ENCODE data around the gene DSG3. TPM values are rescaled to one million over a fixed set of nuclear protein-coding genes. Genes with fewer than 3 reads are reported as not detected.

The DSG3 gene
- total and polyA plus RNA-seq, 5 donors from 2014 or later: not detected

GRCh38 chr18:31409276-31409675 is 38.3 kb upstream of the DSG3 start:
- Mint-ChIP-seq H3K36me3 (no peaks in the 10 kb centered on the region), H3K4me1 (no peaks in the 10 kb centered on the region), H3K4me3 (no peak overlapping the region), H3K27ac (no peak overlapping the region), H3K9me3 (peaks cover 1 to 11% (median 5%) of the 10 kb centered on the region in 7 donors), H3K27me3 (no peaks in the 10 kb centered on the region)
- Histone ChIP-seq H3K27me3 (ENCODE audit: control insufficient read depth, insufficient read depth, low read length) (no peaks in the 10 kb centered on the region), H3K36me3 (ENCODE audit: control insufficient read depth, insufficient read depth, low read length) (no peaks in the 10 kb centered on the region), H3K9me3 (ENCODE audit: control insufficient read depth in 2 of 2, low read length in 2 of 2) (peaks cover 0 to 4% of the 10 kb centered on the region in 2 experiments), H3K4me3 (ENCODE audit: low read depth, low read length) (no peak overlapping the region), H3K27ac (ENCODE audit: insufficient read depth, low read length, poor library complexity, severe bottlenecking) (no peak overlapping the region), H3K4me1 (ENCODE audit: control insufficient read depth, insufficient read depth, low read length, poor library complexity, severe bottlenecking) (no peaks in the 10 kb centered on the region)
- DNase-seq: no peak
- ATAC-seq (ENCODE audit: low read depth in 2 of 2): no peak

DNA sequence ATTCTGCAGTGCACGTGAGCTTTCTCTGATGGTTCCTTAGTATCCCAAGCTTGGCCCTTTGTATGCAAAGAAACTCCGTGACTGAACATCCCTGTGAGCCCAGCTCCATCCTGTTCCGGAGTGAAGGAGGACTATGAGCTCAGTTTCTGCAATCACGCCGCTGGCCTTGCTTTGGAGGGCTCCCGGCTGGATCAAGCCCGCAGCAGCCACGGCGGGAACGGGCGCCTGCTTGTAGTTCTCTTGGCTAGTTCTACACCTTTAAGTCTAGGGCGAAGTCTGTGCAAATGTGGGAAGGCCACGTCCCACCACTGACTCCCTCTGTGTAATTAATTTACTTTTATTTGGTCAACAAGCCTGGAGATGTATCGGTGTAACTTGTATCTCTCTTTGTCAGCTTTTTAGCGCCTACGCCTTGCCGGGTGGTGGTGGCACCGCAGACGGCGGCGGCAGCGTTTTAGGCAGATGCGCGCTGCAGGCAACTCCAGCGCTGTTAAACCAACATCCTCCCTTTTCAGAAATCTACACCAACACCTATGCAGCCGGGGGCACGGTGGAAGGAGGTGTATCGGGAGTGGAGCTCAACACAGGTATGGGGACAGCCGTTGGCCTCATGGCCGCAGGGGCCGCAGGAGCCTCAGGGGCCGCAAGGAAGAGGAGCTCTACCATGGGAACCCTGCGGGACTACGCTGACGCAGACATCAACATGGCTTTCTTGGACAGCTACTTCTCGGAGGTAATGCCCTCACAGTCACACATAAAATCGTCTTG is 36.6 kb upstream of the DSG3 start:
- no peaks in the 10 kb centered on the region for H3K4me1 ChIP-seq (ENCODE audit: control insufficient read depth, insufficient read depth, low read length, poor library complexity, severe bottlenecking)
- Mint-ChIP-seq H3K9me3 (peaks cover 4 to 14% (median 5%) of the 10 kb centered on the region in 7 donors), H3K27ac (no peak overlapping the region), H3K4me3 (no peak overlapping the region), H3K36me3 (no peaks in the 10 kb centered on the region), H3K4me1 (no peaks in the 10 kb centered on the region), H3K27me3 (no peaks in the 10 kb centered on the region)
- no peak for DNase-seq
- peaks cover 0 to 4% of the 10 kb centered on the region in 2 experiments for H3K9me3 ChIP-seq (ENCODE audit: control insufficient read depth in 2 of 2, low read length in 2 of 2)
- H3K36me3 ChIP-seq (ENCODE audit: control insufficient read depth, insufficient read depth, low read length): no peaks in the 10 kb centered on the region
- no peak for ATAC-seq (ENCODE audit: low read depth in 2 of 2)
- no peak overlapping the region for H3K27ac ChIP-seq (ENCODE audit: insufficient read depth, low read length, poor library complexity, severe bottlenecking)
- H3K4me3 ChIP-seq (ENCODE audit: low read depth, low read length): no peak overlapping the region
- H3K27me3 ChIP-seq (ENCODE audit: control insufficient read depth, insufficient read depth, low read length): no peaks in the 10 kb centered on the region

- Histone ChIP-seq H3K36me3 (ENCODE audit: control insufficient read depth, insufficient read depth, low read length) (no peaks in the 10 kb centered on the region), H3K4me3 (ENCODE audit: low read depth, low read length) (no peak overlapping the region), H3K4me1 (ENCODE audit: control insufficient read depth, insufficient read depth, low read length, poor library complexity, severe bottlenecking) (no peaks in the 10 kb centered on the region), H3K27me3 (ENCODE audit: control insufficient read depth, insufficient read depth, low read length) (no peaks in the 10 kb centered on the region), H3K27ac (ENCODE audit: insufficient read depth, low read length, poor library complexity, severe bottlenecking) (no peak overlapping the region), H3K9me3 (ENCODE audit: control insufficient read depth in 2 of 2, low read length in 2 of 2) (peaks cover 0 to 4% of the 10 kb centered on the region in 2 experiments)
- no peaks in the 10 kb centered on the region for H3K36me3 Mint-ChIP-seq
- ATAC-seq (ENCODE audit: low read depth in 2 of 2): no peak
- H3K27ac Mint-ChIP-seq: no peak overlapping the region
- no peak for DNase-seq
- H3K9me3 Mint-ChIP-seq: peaks cover 2 to 11% (median 7%) of the 10 kb centered on the region in 7 donors
- no peaks in the 10 kb centered on the region for H3K4me1 Mint-ChIP-seq
- no peak overlapping the region for H3K4me3 Mint-ChIP-seq
- H3K27me3 Mint-ChIP-seq: no peaks in the 10 kb centered on the region
Measured at GRCh38 chr18:31413137-31413536, 34.4 kb upstream of the DSG3 start.

DNA sequence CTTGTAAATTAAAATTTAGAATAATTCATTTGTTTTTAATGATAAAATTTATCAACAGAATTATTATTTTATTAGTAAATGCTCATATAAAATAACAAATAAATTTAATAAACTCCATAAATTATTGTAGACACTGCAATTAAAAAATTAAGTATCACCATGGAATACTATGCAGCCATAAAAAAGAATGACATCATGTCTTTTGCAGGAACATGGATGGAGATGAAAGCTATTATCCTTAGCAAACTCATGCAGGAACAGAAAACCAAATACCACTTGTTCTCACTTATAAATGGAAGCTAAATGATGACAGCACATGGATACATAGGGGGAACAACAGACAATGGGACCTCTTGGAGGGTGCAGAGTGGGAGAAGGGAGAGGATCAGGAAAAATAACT is 29.7 kb upstream of the DSG3 start:
- no peaks in the 10 kb centered on the region for H3K36me3 ChIP-seq (ENCODE audit: control insufficient read depth, insufficient read depth, low read length)
- no peak overlapping the region for H3K27ac ChIP-seq (ENCODE audit: insufficient read depth, low read length, poor library complexity, severe bottlenecking)
- H3K27ac Mint-ChIP-seq: no peak overlapping the region
- no peaks in the 10 kb centered on the region for H3K27me3 ChIP-seq (ENCODE audit: control insufficient read depth, insufficient read depth, low read length)
- no peak for DNase-seq
- no peaks in the 10 kb centered on the region for H3K9me3 ChIP-seq (ENCODE audit: control insufficient read depth in 2 of 2, low read length in 2 of 2)
- H3K4me3 ChIP-seq (ENCODE audit: low read depth, low read length): no peak overlapping the region
- H3K4me1 Mint-ChIP-seq: no peaks in the 10 kb centered on the region
- H3K4me3 Mint-ChIP-seq: no peak overlapping the region
- no peaks in the 10 kb centered on the region for H3K36me3 Mint-ChIP-seq
- no peak for ATAC-seq (ENCODE audit: low read depth in 2 of 2)
- H3K4me1 ChIP-seq (ENCODE audit: control insufficient read depth, insufficient read depth, low read length, poor library complexity, severe bottlenecking): no peaks in the 10 kb centered on the region
- H3K27me3 Mint-ChIP-seq: no peaks in the 10 kb centered on the region
- peaks cover 0 to 7% (median 6%) of the 10 kb centered on the region in 7 donors for H3K9me3 Mint-ChIP-seq

DNA sequence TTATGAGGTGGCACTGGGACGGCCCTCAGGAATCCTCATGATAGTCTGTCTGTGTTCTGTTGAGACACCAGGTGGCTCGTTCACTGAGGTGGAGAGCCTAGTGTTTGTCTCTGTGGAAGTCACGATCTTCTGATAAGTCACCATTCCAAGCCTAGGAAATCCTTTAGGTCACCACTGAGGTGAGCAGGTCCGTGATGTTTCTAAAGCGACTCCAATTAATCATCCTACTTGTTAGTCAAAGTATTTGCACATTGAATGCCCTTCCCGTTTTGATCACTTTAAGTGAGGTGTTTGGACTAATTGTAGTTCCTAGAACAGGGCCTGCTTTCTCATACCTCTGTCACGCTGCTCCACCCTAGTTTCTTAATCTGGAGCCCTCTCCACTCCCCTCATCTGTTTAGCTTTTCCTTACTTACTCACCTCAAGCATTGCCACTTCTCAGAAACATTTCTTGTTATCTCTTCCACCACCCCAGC is 28.0 kb upstream of the DSG3 start:
- H3K9me3 Mint-ChIP-seq: peaks cover 0 to 9% (median 6%) of the 10 kb centered on the region in 7 donors
- no peak for DNase-seq

DNA sequence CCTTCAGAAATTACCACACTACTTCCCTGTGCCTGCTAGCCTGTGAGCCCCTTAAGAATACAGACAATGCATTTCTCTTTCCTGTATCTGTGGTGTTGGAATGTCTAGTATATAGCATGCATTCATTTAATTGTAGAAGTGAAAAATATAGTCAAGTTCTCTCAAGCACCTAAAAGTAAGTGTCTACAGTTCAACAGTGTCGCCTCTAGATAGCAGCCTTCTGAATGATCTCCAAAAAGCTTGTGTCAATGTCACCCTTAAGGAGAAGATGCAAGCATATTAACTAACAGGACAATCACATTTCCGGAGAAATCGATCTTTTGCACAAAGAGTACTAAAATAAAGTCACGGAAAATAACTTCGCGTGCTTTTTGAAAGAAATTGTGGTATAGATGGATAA is 27.5 kb upstream of the DSG3 start:
- ATAC-seq (ENCODE audit: low read depth in 2 of 2): no peak
- Mint-ChIP-seq H3K36me3 (no peaks in the 10 kb centered on the region), H3K9me3 (peaks cover 0 to 9% (median 3%) of the 10 kb centered on the region in 7 donors), H3K4me1 (no peaks in the 10 kb centered on the region), H3K27me3 (no peaks in the 10 kb centered on the region), H3K4me3 (no peak overlapping the region), H3K27ac (no peak overlapping the region)
- Histone ChIP-seq H3K4me1 (ENCODE audit: control insufficient read depth, insufficient read depth, low read length, poor library complexity, severe bottlenecking) (no peaks in the 10 kb centered on the region), H3K27ac (ENCODE audit: insufficient read depth, low read length, poor library complexity, severe bottlenecking) (no peak overlapping the region), H3K9me3 (ENCODE audit: control insufficient read depth in 2 of 2, low read length in 2 of 2) (no peaks in the 10 kb centered on the region), H3K36me3 (ENCODE audit: control insufficient read depth, insufficient read depth, low read length) (no peaks in the 10 kb centered on the region), H3K27me3 (ENCODE audit: control insufficient read depth, insufficient read depth, low read length) (no peaks in the 10 kb centered on the region), H3K4me3 (ENCODE audit: low read depth, low read length) (no peak overlapping the region)
- DNase-seq: no peak

More for the DNA sequence above, 28.0 kb upstream of the DSG3 start:
- no peak overlapping the region for H3K4me3 ChIP-seq (ENCODE audit: low read depth, low read length)
- no peaks in the 10 kb centered on the region for H3K4me1 Mint-ChIP-seq
- no peaks in the 10 kb centered on the region for H3K9me3 ChIP-seq (ENCODE audit: control insufficient read depth in 2 of 2, low read length in 2 of 2)
- no peaks in the 10 kb centered on the region for H3K27me3 Mint-ChIP-seq
- ATAC-seq (ENCODE audit: low read depth in 2 of 2): no peak
- H3K4me1 ChIP-seq (ENCODE audit: control insufficient read depth, insufficient read depth, low read length, poor library complexity, severe bottlenecking): no peaks in the 10 kb centered on the region
- H3K36me3 Mint-ChIP-seq: no peaks in the 10 kb centered on the region
- H3K27ac Mint-ChIP-seq: no peak overlapping the region
- H3K27me3 ChIP-seq (ENCODE audit: control insufficient read depth, insufficient read depth, low read length): no peaks in the 10 kb centered on the region
- no peak overlapping the region for H3K27ac ChIP-seq (ENCODE audit: insufficient read depth, low read length, poor library complexity, severe bottlenecking)
- no peak overlapping the region for H3K4me3 Mint-ChIP-seq
- H3K36me3 ChIP-seq (ENCODE audit: control insufficient read depth, insufficient read depth, low read length): no peaks in the 10 kb centered on the region

DNA sequence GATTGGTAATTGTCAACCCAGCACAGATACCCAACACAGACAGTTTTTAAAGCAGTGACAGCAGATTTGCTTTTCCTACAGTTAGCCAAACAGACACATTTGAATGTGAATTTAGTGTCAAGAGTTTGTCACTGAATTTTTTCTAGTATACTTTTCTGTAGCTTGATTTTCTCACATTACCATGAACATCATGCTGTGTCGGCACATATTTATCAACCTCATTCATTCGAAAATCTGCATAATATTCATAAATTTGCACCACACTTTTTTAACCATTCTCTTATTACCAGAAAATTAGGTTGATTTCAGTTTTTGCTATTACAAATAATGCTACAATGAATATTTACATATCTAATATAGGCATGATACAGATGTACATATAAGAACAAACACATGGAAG is 27.0 kb upstream of the DSG3 start:
- H3K9me3 Mint-ChIP-seq: peaks cover 0 to 9% (median 3%) of the 10 kb centered on the region in 7 donors
- Histone ChIP-seq H3K27ac (ENCODE audit: insufficient read depth, low read length, poor library complexity, severe bottlenecking) (no peak overlapping the region), H3K4me1 (ENCODE audit: control insufficient read depth, insufficient read depth, low read length, poor library complexity, severe bottlenecking) (no peaks in the 10 kb centered on the region), H3K27me3 (ENCODE audit: control insufficient read depth, insufficient read depth, low read length) (no peaks in the 10 kb centered on the region), H3K9me3 (ENCODE audit: control insufficient read depth in 2 of 2, low read length in 2 of 2) (no peaks in the 10 kb centered on the region), H3K36me3 (ENCODE audit: control insufficient read depth, insufficient read depth, low read length) (no peaks in the 10 kb centered on the region), H3K4me3 (ENCODE audit: low read depth, low read length) (no peak overlapping the region)
- DNase-seq (no peak), ATAC-seq (ENCODE audit: low read depth in 2 of 2) (no peak)
- H3K27me3 Mint-ChIP-seq: no peaks in the 10 kb centered on the region
- H3K4me3 Mint-ChIP-seq: no peak overlapping the region
- H3K27ac Mint-ChIP-seq: no peak overlapping the region
- H3K4me1 Mint-ChIP-seq: no peaks in the 10 kb centered on the region
- H3K36me3 Mint-ChIP-seq: no peaks in the 10 kb centered on the region
